CD8-positive, alpha-beta memory T cell (primary cell): Measurements from ENCODE around the gene WDTC1. TPM values are rescaled to one million over a fixed set of nuclear protein-coding genes. Genes with fewer than 3 reads are reported as not detected.

Experiments used
- CTCF ChIA-PET: fragments of 350-600 bp; sonication (Branson Sonifier 250); formaldehyde crosslinking; loops from one replicate; lab custom pipeline; 2021; ENCODE audit warnings: antibody characterized with exemption; lab: Charles Lee
- POLR2A ChIA-PET: fragments of 350-600 bp; sonication (Branson Sonifier 250); formaldehyde crosslinking; loops from one replicate; lab custom pipeline; 2021; ENCODE audit warnings: antibody characterized with exemption; lab: Charles Lee
- DNase-seq, 5 donors: peaks; one replicate each; pipeline versions ENCODE4 v3.0.0 to v3.0.0-alpha.2; 2020 to 2022; ENCODE audit warnings: mixed read lengths in 1 of 5
- H3K27ac ChIP-seq: one replicate; pipeline ENCODE4 v1.7.0; 2013; ENCODE audit warnings: low read depth, mild to moderate bottlenecking, low read length, moderate library complexity
- H3K27me3 ChIP-seq: 2 replicates; pipeline ENCODE4 v1.7.0; 2013; ENCODE audit warnings: low read length, mild to moderate bottlenecking; ENCODE audit not compliant: insufficient read depth, poor library complexity, severe bottlenecking
- H3K36me3 ChIP-seq: 2 replicates; pipeline ENCODE4 v1.7.0; 2013; ENCODE audit warnings: mild to moderate bottlenecking, low read length, moderate library complexity; ENCODE audit not compliant: insufficient read depth
- H3K4me1 ChIP-seq: 2 replicates; pipeline ENCODE4 v1.7.0; 2013; ENCODE audit warnings: mild to moderate bottlenecking, low read length, moderate library complexity; ENCODE audit not compliant: insufficient read depth
- H3K4me3 ChIP-seq: 2 replicates; pipeline ENCODE4 v1.7.0; 2013; ENCODE audit warnings: mild to moderate bottlenecking, low read length
- H3K9me3 ChIP-seq: 2 replicates; pipeline ENCODE4 v1.7.0; 2013; ENCODE audit warnings: mild to moderate bottlenecking, low read length
- H3K27ac Mint-ChIP-seq, 8 donors: one replicate each; pipeline ENCODE4 v1.8.0; 2020 to 2021; ENCODE audit warnings: mixed read lengths in 8 of 8, mild to moderate bottlenecking in 6 of 8, inconsistent platforms in 3 of 8, moderate library complexity in 3 of 8
- H3K27me3 Mint-ChIP-seq, 2 donors: one replicate each; pipeline ENCODE4 v1.8.0; 2020 to 2021; ENCODE audit warnings: mixed read lengths in 2 of 2, mild to moderate bottlenecking in 1 of 2, moderate library complexity in 1 of 2
- H3K36me3 Mint-ChIP-seq, 3 donors: one replicate each; pipeline ENCODE4 v1.8.0; 2020 to 2021; ENCODE audit warnings: mixed read lengths in 3 of 3, inconsistent platforms in 1 of 3, mild to moderate bottlenecking in 1 of 3
- H3K4me1 Mint-ChIP-seq, 3 donors: one replicate each; pipeline ENCODE4 v1.8.0; 2020 to 2021; ENCODE audit warnings: mixed read lengths in 3 of 3, inconsistent platforms in 1 of 3, mild to moderate bottlenecking in 1 of 3
- H3K4me3 Mint-ChIP-seq, 7 donors: one replicate each; pipeline ENCODE4 v1.8.0; 2020 to 2021; ENCODE audit warnings: mixed read lengths in 7 of 7, mild to moderate bottlenecking in 6 of 7, moderate library complexity in 4 of 7, inconsistent platforms in 2 of 7
- H3K9me3 Mint-ChIP-seq, 5 donors: one replicate each; pipeline ENCODE4 v1.8.0; 2020 to 2022; ENCODE audit warnings: mixed read lengths in 5 of 5, mild to moderate bottlenecking in 3 of 5, moderate library complexity in 2 of 5, inconsistent platforms in 1 of 5
- polyA plus RNA-seq: library from polyadenylated mRNA; unstranded; fragments of 300-500 nt; fragmentation: Illumina TruSeq; gene quantifications from one replicate; pipeline ENCODE4 v1.2.3, GENCODE V29; 2021
- total RNA-seq, 2 experiments: library from RNA; stranded (reverse); gene quantifications; one replicate each; pipeline ENCODE4 v1.2.3, GENCODE V29; 2021

WDTC1 gene
- total and polyA plus RNA-seq, 3 experiments from 2014 or later, result 8.6 to 22.3 (median 22.2) TPM

DNA sequence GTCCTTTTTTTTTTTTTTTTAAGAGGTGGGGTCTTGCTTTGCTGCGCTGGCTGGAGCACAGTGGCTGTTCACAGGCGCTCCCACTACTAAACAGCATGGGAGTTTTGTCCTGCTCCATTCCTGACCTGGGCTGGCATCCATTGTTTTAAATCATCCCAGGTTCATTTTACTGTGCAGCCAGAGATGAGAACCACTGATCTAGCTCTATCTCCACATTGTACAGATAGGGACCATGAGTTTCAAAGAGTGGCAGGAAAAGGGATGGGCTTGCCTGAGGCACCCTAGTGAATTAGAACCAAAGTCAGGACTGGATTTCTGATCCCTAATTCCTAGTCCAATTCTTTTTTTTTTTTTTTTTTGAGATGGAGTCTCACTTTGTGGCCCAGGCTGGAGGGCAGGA is 80.3 kb downstream of the WDTC1 start:
- no peaks in the 10 kb centered on the region for H3K4me1 Mint-ChIP-seq
- peaks cover 0 to 2% of the 10 kb centered on the region in 2 donors for H3K27me3 Mint-ChIP-seq

DNA sequence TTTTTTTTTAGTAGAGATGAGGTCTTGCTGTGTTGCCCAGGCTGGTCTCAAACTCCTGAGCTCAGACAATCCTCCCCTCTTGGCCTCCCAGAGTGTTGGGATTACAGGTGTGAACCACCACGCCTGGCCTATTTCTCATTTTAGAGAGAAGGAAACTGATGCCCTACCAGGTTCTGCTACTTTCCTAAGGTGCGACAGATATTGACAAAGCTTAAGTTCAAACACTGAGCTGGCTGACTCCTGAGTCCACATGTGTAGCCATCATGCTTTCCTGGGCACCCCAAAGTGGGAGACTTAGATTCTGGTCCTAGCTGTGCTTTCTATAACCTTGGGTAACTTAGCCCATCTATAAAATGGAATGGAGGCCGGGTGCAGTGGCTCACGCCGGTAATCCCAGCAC is 82.4 kb downstream of the WDTC1 start:
- no peaks in the 10 kb centered on the region for H3K9me3 ChIP-seq
- peaks cover 9% of the 10 kb centered on the region for H3K27me3 ChIP-seq
- no peak overlapping the region for H3K4me3 ChIP-seq
- no peaks in the 10 kb centered on the region for H3K9me3 Mint-ChIP-seq
- peaks cover 4% of the 10 kb centered on the region in 2 donors for H3K27me3 Mint-ChIP-seq
- no peak overlapping the region for H3K27ac ChIP-seq
- H3K36me3 Mint-ChIP-seq, result no peaks in the 10 kb centered on the region
- H3K4me1 Mint-ChIP-seq, result peaks cover 3 to 8% (median 3%) of the 10 kb centered on the region in 3 donors
- no peak overlapping the region for H3K4me3 Mint-ChIP-seq
- H3K4me1 ChIP-seq, result peaks cover 7% of the 10 kb centered on the region
- H3K27ac Mint-ChIP-seq, result no peak overlapping the region
- POLR2A ChIA-PET, result no interaction called here
- H3K36me3 ChIP-seq, result no peaks in the 10 kb centered on the region
- CTCF ChIA-PET, result interaction anchor here (1.9 kb wide), 1 partner anchor 70 kb away, joined by 5 read pairs; no protein-coding TSS in a partner anchor
- DNase-seq, result no peak

More for the DNA sequence above, 80.3 kb downstream of the WDTC1 start:
- POLR2A ChIA-PET, result no interaction called here
- H3K27ac Mint-ChIP-seq, result no peak overlapping the region
- H3K36me3 ChIP-seq, result no peaks in the 10 kb centered on the region
- CTCF ChIA-PET, result no interaction called here
- no peaks in the 10 kb centered on the region for H3K4me1 ChIP-seq
- peaks cover 1% of the 10 kb centered on the region for H3K27me3 ChIP-seq
- H3K27ac ChIP-seq, result no peak overlapping the region
- H3K9me3 ChIP-seq, result no peaks in the 10 kb centered on the region
- no peaks in the 10 kb centered on the region for H3K9me3 Mint-ChIP-seq
- no peak for DNase-seq
- H3K36me3 Mint-ChIP-seq, result peaks cover 0 to 3% (median 0%) of the 10 kb centered on the region in 3 donors
- no peak overlapping the region for H3K4me3 Mint-ChIP-seq
- no peak overlapping the region for H3K4me3 ChIP-seq

DNA sequence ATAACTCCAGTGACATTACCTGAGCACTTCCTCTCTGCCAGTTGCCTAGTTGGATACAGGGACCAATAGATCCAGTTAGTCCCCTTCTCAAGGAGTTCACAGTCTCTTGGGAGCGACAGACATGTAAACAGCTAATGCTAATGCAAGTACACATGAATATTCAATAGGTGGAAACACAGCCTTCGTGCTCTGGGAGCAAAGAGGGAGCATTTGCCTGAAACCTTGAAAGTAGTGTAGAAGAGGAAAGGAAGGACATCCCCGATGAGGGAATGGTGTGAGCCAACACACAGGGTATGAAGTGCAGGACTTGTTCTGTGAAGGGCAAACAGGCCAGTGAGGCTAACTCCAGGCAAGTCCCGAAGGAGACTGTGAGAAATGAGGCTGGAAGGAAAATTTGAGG is 83.7 kb downstream of the WDTC1 start:
- Histone ChIP-seq H3K9me3 (no peaks in the 10 kb centered on the region), H3K4me1 (peaks cover 13% of the 10 kb centered on the region), H3K4me3 (no peak overlapping the region), H3K36me3 (no peaks in the 10 kb centered on the region), H3K27ac (no peak overlapping the region), H3K27me3 (peaks cover 9% of the 10 kb centered on the region)
- H3K4me3 Mint-ChIP-seq, result no peak overlapping the region
- H3K4me1 Mint-ChIP-seq, result peaks cover 11 to 21% (median 13%) of the 10 kb centered on the region in 3 donors
- peaks cover 4% of the 10 kb centered on the region in 2 donors for H3K27me3 Mint-ChIP-seq
- peak overlapping the region in 1 of 8 donors; percentile 9 for H3K27ac Mint-ChIP-seq
- H3K36me3 Mint-ChIP-seq, result peaks cover 0 to 10% (median 0%) of the 10 kb centered on the region in 3 donors
- CTCF ChIA-PET, result interaction anchor here (1.0 to 2.0 kb wide), 4 partner anchors 18 to 68 kb away, joined by 3 to 8 read pairs (median 5); no protein-coding TSS in a partner anchor
- POLR2A ChIA-PET, result interaction anchor here (0.6 kb wide), 2 partner anchors 28 to 400 kb away, joined by 3 read pairs; no protein-coding TSS in a partner anchor
- no peaks in the 10 kb centered on the region for H3K9me3 Mint-ChIP-seq
- DNase-seq, result no peak

DNA sequence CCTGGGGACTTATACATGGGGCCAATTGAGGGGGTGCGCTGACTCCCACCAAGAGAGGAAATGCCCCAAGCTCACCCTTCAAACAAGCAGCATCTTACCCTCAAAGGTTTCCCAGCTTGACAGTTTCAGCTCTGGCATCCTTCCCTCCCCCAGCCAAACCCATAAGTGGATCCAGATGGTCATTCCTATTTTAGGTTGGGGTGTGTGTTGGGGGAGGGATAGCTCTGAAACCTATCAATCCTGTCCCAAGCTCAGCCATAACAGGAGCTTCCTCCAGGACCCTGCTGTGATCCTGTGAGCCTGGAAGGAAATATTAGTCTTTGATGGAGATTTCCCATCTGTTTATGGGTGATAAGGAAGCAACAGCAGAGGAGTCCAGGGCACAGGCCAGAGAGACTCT is 84.2 kb downstream of the WDTC1 start:
- CTCF ChIA-PET, result interaction anchor here (1.0 to 2.0 kb wide), 4 partner anchors 18 to 68 kb away, joined by 3 to 8 read pairs (median 5); no protein-coding TSS in a partner anchor
- Mint-ChIP-seq H3K4me1 (peaks cover 15 to 24% (median 18%) of the 10 kb centered on the region in 3 donors), H3K27ac (no peak overlapping the region), H3K9me3 (no peaks in the 10 kb centered on the region), H3K4me3 (no peak overlapping the region), H3K27me3 (peaks cover 4% of the 10 kb centered on the region in 2 donors), H3K36me3 (peaks cover 0 to 10% (median 0%) of the 10 kb centered on the region in 3 donors)
- peaks cover 9% of the 10 kb centered on the region for H3K27me3 ChIP-seq
- no peak overlapping the region for H3K4me3 ChIP-seq
- DNase-seq, result no peak
- peaks cover 18% of the 10 kb centered on the region for H3K4me1 ChIP-seq
- H3K27ac ChIP-seq, result no peak overlapping the region
- H3K9me3 ChIP-seq, result no peaks in the 10 kb centered on the region
- POLR2A ChIA-PET, result interaction anchor here (0.6 to 1.3 kb wide), 3 partner anchors 12 to 46 kb away, joined by 3 to 11 read pairs (median 3); no protein-coding TSS in a partner anchor
- H3K36me3 ChIP-seq, result no peaks in the 10 kb centered on the region

DNA sequence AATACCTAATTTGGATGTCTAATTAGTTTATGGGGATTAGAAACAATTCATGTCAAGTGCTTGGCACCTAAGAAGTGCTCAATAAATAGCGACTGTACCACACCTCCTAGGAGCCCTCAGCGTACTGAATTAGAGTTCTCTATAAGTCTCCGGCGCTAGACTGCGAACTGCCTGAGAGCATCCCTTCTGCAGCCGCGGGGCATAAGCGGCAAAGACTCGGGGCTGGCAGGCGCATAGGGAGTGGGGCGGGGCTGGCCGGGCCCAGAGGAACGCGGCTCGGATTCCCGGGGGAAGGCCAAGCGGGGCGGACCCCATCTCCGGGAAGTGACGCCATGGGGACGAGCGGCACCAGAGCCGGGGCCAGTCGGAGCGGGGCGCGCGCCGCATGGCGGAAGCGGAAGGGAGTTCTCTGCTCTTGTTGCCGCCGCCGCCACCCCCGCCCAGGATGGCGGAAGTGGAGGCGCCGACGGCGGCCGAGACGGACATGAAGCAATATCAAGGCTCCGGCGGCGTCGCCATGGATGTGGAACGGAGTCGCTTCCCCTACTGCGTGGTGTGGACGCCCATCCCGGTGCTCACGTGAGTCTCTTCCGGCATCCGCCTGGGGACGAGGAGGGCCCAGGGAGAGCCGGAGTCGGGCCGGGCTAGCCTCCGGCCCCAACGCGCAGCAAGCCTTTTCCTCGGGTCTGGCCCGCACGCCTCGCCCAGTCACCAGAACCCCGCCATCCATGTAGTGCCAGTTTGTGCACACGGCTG is 87.6 kb downstream of the WDTC1 start, which contains the start of gene TMEM222:
Gene TMEM222, plus strand, starts transcription at position 351 of the 756 bp plus-strand sequence. Its CDS starts 35 bp downstream, at position 386.
- H3K36me3 ChIP-seq, result peaks cover 17% of the 10 kb centered on the region
- peak; percentile 95 to 97 (median 97) for DNase-seq
- peaks cover 40 to 58% (median 50%) of the 10 kb centered on the region in 3 donors for H3K4me1 Mint-ChIP-seq
- H3K27me3 Mint-ChIP-seq, result peaks cover 4% of the 10 kb centered on the region in 2 donors
- H3K4me1 ChIP-seq, result peaks cover 36% of the 10 kb centered on the region
- peaks cover 9% of the 10 kb centered on the region for H3K27me3 ChIP-seq
- peak within 1 kb of the TSS; percentile 93 for H3K4me3 ChIP-seq
- peak within 1 kb of the TSS; percentile 95 to 99 (median 97) for H3K4me3 Mint-ChIP-seq
- peaks cover 0 to 41% (median 5%) of the 10 kb centered on the region in 3 donors for H3K36me3 Mint-ChIP-seq
- POLR2A ChIA-PET, result interaction anchor here (0.8 to 2.9 kb wide), 3 partner anchors 18 to 69 kb away, joined by 3 to 8 read pairs (median 4); partner anchors contain the start of gene SYTL1
- H3K9me3 Mint-ChIP-seq, result no peaks in the 10 kb centered on the region
- peak within 1 kb of the TSS; percentile 82 to 97 (median 96) for H3K27ac Mint-ChIP-seq
- no peaks in the 10 kb centered on the region for H3K9me3 ChIP-seq
- CTCF ChIA-PET, result interaction anchor here (0.7 to 6.3 kb wide), 6 partner anchors 11 to 35 kb away, joined by 3 to 25 read pairs (median 3); no protein-coding TSS in a partner anchor
- peak within 1 kb of the TSS; percentile 95 for H3K27ac ChIP-seq

DNA sequence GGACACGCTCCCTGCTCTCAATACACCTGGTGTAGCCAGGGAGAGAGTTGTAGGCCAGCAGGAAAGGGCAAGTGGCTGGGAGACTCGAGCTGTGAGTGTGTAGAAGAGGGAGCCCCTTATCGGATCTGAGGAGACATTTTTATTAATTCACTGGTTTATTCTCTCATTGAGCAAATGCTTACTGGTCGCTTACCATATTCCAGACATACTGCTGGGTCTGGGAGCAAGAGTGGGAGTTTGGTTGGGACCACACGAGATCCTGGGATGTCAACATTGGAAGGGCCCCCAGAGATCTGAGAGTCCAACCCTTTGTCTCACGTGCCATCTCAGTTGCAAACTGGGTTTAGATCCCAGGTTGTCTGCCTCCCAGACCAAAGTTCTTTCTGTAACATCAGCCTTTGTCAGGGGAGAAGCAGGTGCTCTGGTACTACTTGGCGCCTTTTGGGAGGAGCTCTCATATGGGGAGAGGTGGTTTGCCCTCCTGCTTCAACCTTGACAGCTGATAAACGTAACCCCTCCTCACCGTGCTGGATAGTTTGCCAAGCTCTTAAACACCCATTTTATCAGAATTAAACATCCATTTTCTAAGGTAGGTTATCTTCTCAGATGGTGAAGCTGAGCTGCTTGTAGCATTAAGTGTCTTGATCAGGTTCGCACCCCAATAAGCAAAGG is 88.3 kb downstream of the WDTC1 start:
- H3K27me3 Mint-ChIP-seq, result peaks cover 4% of the 10 kb centered on the region in 2 donors
- H3K4me1 Mint-ChIP-seq, result peaks cover 43 to 63% (median 54%) of the 10 kb centered on the region in 3 donors
- Histone ChIP-seq H3K27me3 (peaks cover 9% of the 10 kb centered on the region), H3K9me3 (no peaks in the 10 kb centered on the region), H3K27ac (peak overlapping the region; percentile 95), H3K4me1 (peaks cover 38% of the 10 kb centered on the region), H3K4me3 (peak overlapping the region; percentile 93), H3K36me3 (peaks cover 17% of the 10 kb centered on the region)
- peaks cover 0 to 45% (median 6%) of the 10 kb centered on the region in 3 donors for H3K36me3 Mint-ChIP-seq
- no peaks in the 10 kb centered on the region for H3K9me3 Mint-ChIP-seq
- no peak for DNase-seq
- H3K27ac Mint-ChIP-seq, result peak overlapping the region; percentile 82 to 97 (median 96)
- ChIA-PET POLR2A (interaction anchor here (0.8 to 2.9 kb wide), 3 partner anchors 17 to 69 kb away, joined by 3 to 8 read pairs (median 4); partner anchors contain the start of gene SYTL1), CTCF (interaction anchor here (0.7 to 6.3 kb wide), 6 partner anchors 10 to 35 kb away, joined by 3 to 25 read pairs (median 3); no protein-coding TSS in a partner anchor)
- peak overlapping the region; percentile 95 to 99 (median 97) for H3K4me3 Mint-ChIP-seq

DNA sequence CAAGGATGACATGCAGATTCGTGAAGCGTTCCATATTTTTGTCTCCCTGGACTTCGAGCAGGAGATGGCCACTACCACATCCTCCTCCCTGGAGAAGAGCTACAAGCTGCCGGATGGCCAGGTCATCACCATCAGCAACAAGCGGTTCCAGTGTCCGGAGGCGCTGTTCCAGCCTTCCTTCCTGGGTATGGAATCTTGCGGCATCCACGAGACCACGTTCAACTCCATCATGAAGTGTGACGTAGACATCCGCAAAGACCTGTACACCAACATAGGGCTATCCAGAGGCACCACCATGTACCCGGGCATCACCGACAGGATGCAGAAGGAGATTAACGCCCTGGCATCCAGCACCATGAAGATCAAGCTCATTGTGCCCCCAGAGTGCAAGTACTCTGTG is 90.9 kb downstream of the WDTC1 start:
- CTCF ChIA-PET, result interaction anchor here (1.5 to 6.3 kb wide), 4 partner anchors 25 to 70 kb away, joined by 3 to 25 read pairs (median 5); no protein-coding TSS in a partner anchor
- H3K4me1 ChIP-seq, result peaks cover 38% of the 10 kb centered on the region
- Mint-ChIP-seq H3K36me3 (peaks cover 0 to 66% (median 6%) of the 10 kb centered on the region in 3 donors), H3K4me3 (peak overlapping the region in 2 of 7 donors; percentile 18 to 68), H3K27ac (peak overlapping the region in 3 of 8 donors; percentile 53 to 77 (median 54)), H3K4me1 (peaks cover 57 to 83% (median 74%) of the 10 kb centered on the region in 3 donors), H3K9me3 (no peaks in the 10 kb centered on the region), H3K27me3 (peaks cover 2 to 4% of the 10 kb centered on the region in 2 donors)
- H3K9me3 ChIP-seq, result no peaks in the 10 kb centered on the region
- no peak overlapping the region for H3K27ac ChIP-seq
- H3K4me3 ChIP-seq, result no peak overlapping the region
- H3K36me3 ChIP-seq, result peaks cover 23% of the 10 kb centered on the region
- DNase-seq, result no peak
- H3K27me3 ChIP-seq, result peaks cover 3% of the 10 kb centered on the region
- POLR2A ChIA-PET, result interaction anchor here (2.9 kb wide), 1 partner anchor 17 kb away, joined by 8 read pairs; the partner anchor contains the start of gene SYTL1
